Astrocyte of the spinal cord (primary cell): ENCODE data around the gene ZP4.

Experiments
- DNase-seq: peaks from one replicate; pipeline ENCODE4 v3.0.0; 2011; ENCODE audit warnings: low read depth, low spot score
- H3K4me3 ChIP-seq: 2 replicates; pipeline ENCODE4 v1.5.1; 2011; ENCODE audit warnings: low read depth, mild to moderate bottlenecking, low read length, moderate library complexity
- CTCF ChIP-seq: IDR thresholded peaks from 2 replicates; pipeline ENCODE4 v1.5.1; 2012; ENCODE audit warnings: low read depth, mild to moderate bottlenecking, low read length, inconsistent platforms
- in situ Hi-C: cut with HindIII; loops from 2 replicates; pipeline ENCODE4 v1.10.0; 2017; ENCODE audit warnings: low sequenced_read_pairs

ZP4 gene

GRCh38 chr1:237868817-237869600 lies 21.7 kb downstream of the ZP4 start:
- no peak for TF ChIP-seq CTCF

GRCh38 chr1:237867380-237867888 lies 23.3 kb downstream of the ZP4 start:
- no peak for DNase-seq
- H3K4me3 ChIP-seq: no peak overlapping the region
- in situ Hi-C loops: no loop called here
- TF ChIP-seq CTCF: no peak

More at GRCh38 chr1:237868817-237869600, 21.7 kb downstream of the ZP4 start:
- in situ Hi-C loops: no loop called here
- no peak overlapping the region for H3K4me3 ChIP-seq
- no peak for DNase-seq

- peak; percentile 46 for DNase-seq
- H3K4me3 ChIP-seq: peak overlapping the region; percentile 1
- in situ Hi-C loops: no loop called here
- TF ChIP-seq CTCF: peak; percentile 97
Observed at GRCh38 chr1:237864338-237865244, 26.1 kb downstream of the ZP4 start.

GRCh38 chr1:237863234-237863633 lies 27.5 kb downstream of the ZP4 start:
- TF ChIP-seq CTCF: no peak
- in situ Hi-C loops: no loop called here
- no peak for DNase-seq
- no peak overlapping the region for H3K4me3 ChIP-seq

GRCh38 chr1:237861944-237862343 lies 28.8 kb downstream of the ZP4 start:
- in situ Hi-C loops: no loop called here
- DNase-seq: no peak
- TF ChIP-seq CTCF: no peak
- no peak overlapping the region for H3K4me3 ChIP-seq

- no peak for TF ChIP-seq CTCF
- in situ Hi-C loops: no loop called here
- no peak for DNase-seq
- no peak overlapping the region for H3K4me3 ChIP-seq
Observed at GRCh38 chr1:237858992-237859391, 31.7 kb downstream of the ZP4 start.
